Keratinocyte (primary cell): Measurements from ENCODE around the gene PRKX. TPM values are rescaled to one million over a fixed set of nuclear protein-coding genes. Genes with fewer than 3 reads are reported as not detected.
"Not testable (repeated sequence)": the region's sequence is repeated elsewhere in the genome, so short reads cannot be mapped to it uniquely, and the experiment has no call there.

Source experiments
- DNase-seq: peaks from one replicate; pipeline ENCODE4 v3.0.0-alpha.2; 2011; ENCODE audit warnings: low read depth, missing footprints, low spot score
- FAIRE-seq: peaks from 2 replicates; lab custom pipeline; 2011; peaks lifted over from hg19 to GRCh38; lab: Jason Lieb, UNC
- H2AFZ ChIP-seq: 2 replicates; pipeline ENCODE4 v1.6.0; 2012; ENCODE audit warnings: low read length, control low read depth, inconsistent platforms; ENCODE audit not compliant: control insufficient read depth
- H3K27ac ChIP-seq: 2 replicates; pipeline ENCODE4 v1.5.1; 2011; ENCODE audit warnings: low read length; ENCODE audit not compliant: control insufficient read depth, insufficient read depth
- H3K27me3 ChIP-seq: 3 replicates; pipeline ENCODE4 v1.6.0; 2011; ENCODE audit warnings: low read length; ENCODE audit not compliant: control insufficient read depth, insufficient read depth; ENCODE audit errors: extremely low read depth
- H3K36me3 ChIP-seq, 2 experiments: 2 replicates in 1 of 2; 3 replicates in 1 of 2; pipeline ENCODE4 v1.5.1; 2011; ENCODE audit warnings: low read length in 2 of 2, mild to moderate bottlenecking in 1 of 2; ENCODE audit not compliant: control insufficient read depth in 2 of 2, insufficient read depth in 2 of 2; ENCODE audit errors: extremely low read depth in 1 of 2
- H3K4me1 ChIP-seq: 3 replicates; pipeline ENCODE4 v1.5.1; 2011; ENCODE audit warnings: low read length; ENCODE audit not compliant: control insufficient read depth, insufficient read depth; ENCODE audit errors: extremely low read depth
- H3K4me2 ChIP-seq: 3 replicates; pipeline ENCODE4 v1.6.0; 2011; ENCODE audit warnings: low read depth, low read length; ENCODE audit not compliant: control insufficient read depth, insufficient read depth; ENCODE audit errors: extremely low read depth
- H3K4me3 ChIP-seq, 3 experiments: fragments of 200-600 bp in 1 of 3; sonication (generic) in 1 of 3; 2 replicates in 2 of 3; 3 replicates in 1 of 3; pipeline ENCODE4 v1.5.1; 2011 to 2016; ENCODE audit warnings: low read length in 3 of 3, mild to moderate bottlenecking in 3 of 3, control low read depth in 2 of 3, inconsistent platforms in 1 of 3, low read depth in 1 of 3, mixed read lengths in 1 of 3, mixed run types in 1 of 3, moderate library complexity in 1 of 3; ENCODE audit not compliant: control insufficient read depth in 2 of 3, insufficient read depth in 2 of 3; ENCODE audit errors: extremely low read depth in 1 of 3
- H3K79me2 ChIP-seq: 2 replicates; pipeline ENCODE4 v1.6.0; 2012; ENCODE audit warnings: low read length; ENCODE audit not compliant: control insufficient read depth, insufficient read depth
- H3K9ac ChIP-seq: 3 replicates; pipeline ENCODE4 v1.6.0; 2011; ENCODE audit warnings: low read length; ENCODE audit not compliant: control insufficient read depth, insufficient read depth; ENCODE audit errors: extremely low read depth
- H3K9me1 ChIP-seq: 3 replicates; pipeline ENCODE4 v1.6.0; 2011; ENCODE audit warnings: low read length; ENCODE audit not compliant: control insufficient read depth, insufficient read depth; ENCODE audit errors: extremely low read depth
- H3K9me3 ChIP-seq: 2 replicates; pipeline ENCODE4 v1.5.1; 2012; ENCODE audit warnings: low read depth, low read length; ENCODE audit not compliant: control insufficient read depth
- H4K20me1 ChIP-seq: 3 replicates; pipeline ENCODE4 v1.6.0; 2011; ENCODE audit warnings: low read length; ENCODE audit not compliant: control insufficient read depth, insufficient read depth; ENCODE audit errors: extremely low read depth
- EZH2 ChIP-seq: IDR thresholded peaks from one replicate; pipeline ENCODE4 v1.6.1; 2012; ENCODE audit warnings: inconsistent platforms, mild to moderate bottlenecking, low read length, moderate library complexity
- dilution Hi-C: fragments of 300-500 bp; cut with MboI; formaldehyde crosslinking; loops from one replicate; pipeline ENCODE4 v1.7.0; 2020; ENCODE audit warnings: low sequenced_read_pairs; ENCODE audit not compliant: extremely low pct_ligation_motif_present
- polyA plus RNA-seq, 5 experiments: library from polyadenylated mRNA; depleted of rRNA in 3 of 5; stranded (reverse) in 3 of 5; stranded (forward) in 1 of 5; unstranded in 1 of 5; fragments of >200 nt; gene quantifications; 1 replicate in 1 of 5; 2 replicates in 3 of 5; 3 replicates in 1 of 5; pipeline versions ENCODE4 v1.2.1 to v1.2.3, GENCODE V29; 2011 to 2012; ENCODE audit warnings: missing spikeins in 2 of 5, low read depth in 1 of 5, low replicate concordance in 1 of 5
- TF ChIP-seq, protein P1 (sequence below), 3 experiments: IDR thresholded peaks in 1 of 3; conservative IDR thresholded peaks in 1 of 3; optimal IDR thresholded peaks in 1 of 3; 2 replicates in 2 of 3; 3 replicates in 1 of 3; pipeline versions ENCODE3 to v1.5.1; 2011; ENCODE audit warnings: low read length in 3 of 3, mild to moderate bottlenecking in 3 of 3, moderate library complexity in 2 of 3, control low read depth in 1 of 3, inconsistent platforms in 1 of 3; ENCODE audit not compliant: insufficient read depth in 2 of 3; ENCODE audit errors: extremely low read depth in 1 of 3

Gene PRKX
- polyA plus RNA-seq, 1 donor (not counting 4 experiments of a cell fraction or from before 2014, with no cell fraction given), result 39.9 TPM

DNA sequence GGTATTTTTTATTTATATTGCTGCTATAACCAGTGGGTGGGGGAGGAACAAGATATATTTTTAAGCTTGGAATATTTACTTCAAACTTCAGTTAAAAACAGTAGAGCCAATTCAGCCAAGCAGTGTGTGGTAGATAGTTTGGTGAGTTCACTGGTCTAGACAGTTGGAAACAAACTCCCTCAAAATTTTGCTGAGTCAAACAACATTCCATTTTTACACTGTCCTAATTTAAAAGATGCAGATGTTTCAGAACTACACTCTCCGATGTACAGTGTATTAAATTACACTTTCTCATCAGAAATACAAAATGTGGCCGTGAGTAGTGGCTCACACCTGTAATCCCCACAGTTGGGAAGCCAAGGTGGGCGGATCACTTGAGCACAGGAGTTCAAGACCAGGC, 23.3 kb downstream of the PRKX start:
- peaks cover 4% of the 10 kb centered on the region for H4K20me1 ChIP-seq
- H2AFZ ChIP-seq, result no peak overlapping the region
- no peaks in the 10 kb centered on the region for H3K9me3 ChIP-seq
- H3K4me1 ChIP-seq, result no peaks in the 10 kb centered on the region
- H3K4me3 ChIP-seq, result no peak overlapping the region
- no peak for DNase-seq
- FAIRE-seq, result no peak
- TF ChIP-seq, protein P1, sequence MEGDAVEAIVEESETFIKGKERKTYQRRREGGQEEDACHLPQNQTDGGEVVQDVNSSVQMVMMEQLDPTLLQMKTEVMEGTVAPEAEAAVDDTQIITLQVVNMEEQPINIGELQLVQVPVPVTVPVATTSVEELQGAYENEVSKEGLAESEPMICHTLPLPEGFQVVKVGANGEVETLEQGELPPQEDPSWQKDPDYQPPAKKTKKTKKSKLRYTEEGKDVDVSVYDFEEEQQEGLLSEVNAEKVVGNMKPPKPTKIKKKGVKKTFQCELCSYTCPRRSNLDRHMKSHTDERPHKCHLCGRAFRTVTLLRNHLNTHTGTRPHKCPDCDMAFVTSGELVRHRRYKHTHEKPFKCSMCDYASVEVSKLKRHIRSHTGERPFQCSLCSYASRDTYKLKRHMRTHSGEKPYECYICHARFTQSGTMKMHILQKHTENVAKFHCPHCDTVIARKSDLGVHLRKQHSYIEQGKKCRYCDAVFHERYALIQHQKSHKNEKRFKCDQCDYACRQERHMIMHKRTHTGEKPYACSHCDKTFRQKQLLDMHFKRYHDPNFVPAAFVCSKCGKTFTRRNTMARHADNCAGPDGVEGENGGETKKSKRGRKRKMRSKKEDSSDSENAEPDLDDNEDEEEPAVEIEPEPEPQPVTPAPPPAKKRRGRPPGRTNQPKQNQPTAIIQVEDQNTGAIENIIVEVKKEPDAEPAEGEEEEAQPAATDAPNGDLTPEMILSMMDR (optimal IDR thresholded peaks at IDR 0.05 in 1 of 3, IDR thresholded peaks at IDR 0.05 in 1 of 3, conservative IDR thresholded peaks at IDR 0.05 in 1 of 3; ENCODE audit: extremely low read depth in 1 of 3, insufficient read depth in 2 of 3, low read length in 3 of 3), result no peak
- TF ChIP-seq EZH2, result no peak
- H3K36me3 ChIP-seq, result no peaks in the 10 kb centered on the region
- no peak overlapping the region for H3K4me2 ChIP-seq
- H3K9ac ChIP-seq, result no peak overlapping the region
- no peaks in the 10 kb centered on the region for H3K27me3 ChIP-seq
- H3K79me2 ChIP-seq, result peaks cover 39% of the 10 kb centered on the region
- no peaks in the 10 kb centered on the region for H3K9me1 ChIP-seq
- H3K27ac ChIP-seq, result no peak overlapping the region
- dilution Hi-C loops, result no loop called here

DNA sequence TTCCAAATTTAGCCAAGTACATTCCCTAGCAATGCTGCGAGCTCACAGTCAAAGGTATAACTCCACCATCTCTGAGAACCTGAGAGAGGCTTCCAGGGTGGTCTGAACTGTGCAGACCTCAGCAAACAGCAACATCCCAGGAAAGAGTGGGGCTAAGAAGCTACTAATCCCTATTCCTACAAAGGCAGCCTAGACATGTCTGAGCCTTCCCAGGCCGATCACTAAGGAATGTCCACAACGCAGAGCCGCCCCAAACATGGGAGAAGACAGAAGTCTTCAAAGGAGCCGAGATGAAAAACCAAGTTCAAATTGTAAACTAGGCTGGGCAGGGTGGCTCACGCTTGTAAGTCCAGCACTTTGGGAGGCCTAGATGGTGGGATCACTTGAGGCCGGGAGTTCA, 30.2 kb downstream of the PRKX start:
- H4K20me1 ChIP-seq, H3K9ac ChIP-seq, H3K27me3 ChIP-seq, DNase-seq, H3K4me1 ChIP-seq, H3K4me2 ChIP-seq, H3K4me3 ChIP-seq, FAIRE-seq, H3K36me3 ChIP-seq, H3K27ac ChIP-seq, dilution Hi-C loops, H2AFZ ChIP-seq, H3K9me3 ChIP-seq, H3K9me1 ChIP-seq: not testable (repeated sequence)
- H3K79me2 ChIP-seq, result peaks cover 34% of the 10 kb centered on the region

DNA sequence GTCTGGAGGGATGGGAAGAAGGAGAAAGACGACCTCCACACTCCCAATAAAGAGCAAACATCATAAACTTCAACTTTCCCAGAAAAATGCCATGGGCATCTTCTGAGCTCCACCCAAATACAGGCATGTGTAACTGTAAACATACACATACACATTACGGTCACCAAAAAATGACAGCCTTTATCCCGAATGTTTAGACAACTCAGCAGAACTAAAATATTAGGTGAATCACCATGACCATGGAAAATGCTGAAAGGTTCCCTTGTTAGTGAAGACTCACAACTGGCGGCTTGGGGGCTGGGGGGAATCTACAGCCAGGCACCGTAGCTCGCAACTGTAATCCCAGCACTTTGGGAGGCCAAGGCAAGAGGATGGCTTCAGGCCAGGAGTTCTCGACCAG, 33.0 kb downstream of the PRKX start:
- Histone ChIP-seq H3K4me1 (no peaks in the 10 kb centered on the region), H3K27ac (no peak overlapping the region), H3K9me3 (no peaks in the 10 kb centered on the region), H3K36me3 (peaks cover 0 to 3% of the 10 kb centered on the region in 2 experiments), H4K20me1 (no peaks in the 10 kb centered on the region), H3K9ac (no peak overlapping the region), H3K79me2 (peaks cover 26% of the 10 kb centered on the region), H2AFZ (no peak overlapping the region), H3K4me3 (no peak overlapping the region), H3K9me1 (no peaks in the 10 kb centered on the region), H3K27me3 (no peaks in the 10 kb centered on the region), H3K4me2 (no peak overlapping the region)
- FAIRE-seq (no peak), DNase-seq (no peak)
- dilution Hi-C loops, result no loop called here
- TF ChIP-seq, protein P1 (optimal IDR thresholded peaks at IDR 0.05 in 1 of 3, IDR thresholded peaks at IDR 0.05 in 1 of 3, conservative IDR thresholded peaks at IDR 0.05 in 1 of 3; ENCODE audit: extremely low read depth in 1 of 3, insufficient read depth in 2 of 3, low read length in 3 of 3), result no peak
- no peak for TF ChIP-seq EZH2
